CD4-positive, alpha-beta T cell treated with Interleukin-21 for 1 hour (primary cell): ENCODE measurements around the gene LMNA.
"Not testable (repeated sequence)": the region's sequence is repeated elsewhere in the genome, so short reads cannot be mapped to it uniquely, and the experiment has no call there.

Experiments used
- DNase-seq: peaks from one replicate; pipeline ENCODE4 v3.0.0-alpha.2; 2020

LMNA gene

DNA sequence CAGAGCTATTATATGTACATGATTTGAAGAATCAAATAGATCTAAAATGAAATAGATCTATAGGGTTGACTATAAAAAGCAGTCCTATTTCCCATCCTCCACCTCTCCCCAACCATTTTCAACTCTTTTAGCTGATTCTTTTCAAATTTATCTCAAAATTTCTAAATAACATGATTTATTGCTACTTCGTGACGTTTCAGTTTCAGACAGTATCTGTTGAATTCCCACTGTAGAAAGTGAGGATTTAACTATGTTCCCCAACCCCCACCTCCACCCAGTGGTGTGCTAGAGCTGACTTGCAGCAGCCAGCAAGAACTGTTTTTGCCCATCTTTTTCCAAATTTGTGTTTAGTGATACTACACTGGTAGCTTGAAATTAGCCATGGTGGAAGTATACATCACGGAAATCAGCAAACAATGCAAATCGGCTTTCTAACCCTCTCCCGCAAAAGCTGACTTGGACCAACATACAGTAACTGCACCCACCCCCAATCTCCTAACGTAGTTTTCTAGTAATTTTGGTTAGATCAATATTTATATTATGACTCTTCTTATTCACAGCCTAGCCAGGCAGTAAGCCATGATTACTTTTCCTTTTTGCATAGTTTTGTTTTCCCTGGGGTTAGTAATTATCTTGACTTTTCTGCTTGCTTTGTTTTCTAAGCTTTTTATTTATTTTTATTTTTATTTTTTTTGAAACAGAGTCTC lies 49.8 kb downstream of the LMNA start:
- no peak for DNase-seq

DNA sequence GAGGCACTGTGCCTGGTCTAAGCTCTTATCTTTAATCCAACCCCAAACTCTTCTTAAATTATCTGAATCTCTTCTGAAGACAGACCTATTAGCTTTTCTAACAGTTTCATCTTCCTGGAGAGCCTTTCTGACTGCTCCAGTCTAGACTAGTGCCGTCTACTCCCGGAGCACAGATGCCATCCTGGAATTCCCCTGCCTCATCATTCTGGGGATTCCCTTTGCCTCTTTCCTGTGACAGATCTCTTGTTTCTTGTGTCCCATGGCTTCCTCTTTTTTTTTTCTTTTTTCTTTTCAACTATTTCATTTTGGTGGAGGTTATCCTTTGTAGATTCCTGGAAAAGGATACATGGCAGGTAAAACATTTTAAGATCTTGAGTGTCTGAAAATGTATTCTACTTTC lies 50.6 kb downstream of the LMNA start:
- DNase-seq: peak; percentile 21

DNA sequence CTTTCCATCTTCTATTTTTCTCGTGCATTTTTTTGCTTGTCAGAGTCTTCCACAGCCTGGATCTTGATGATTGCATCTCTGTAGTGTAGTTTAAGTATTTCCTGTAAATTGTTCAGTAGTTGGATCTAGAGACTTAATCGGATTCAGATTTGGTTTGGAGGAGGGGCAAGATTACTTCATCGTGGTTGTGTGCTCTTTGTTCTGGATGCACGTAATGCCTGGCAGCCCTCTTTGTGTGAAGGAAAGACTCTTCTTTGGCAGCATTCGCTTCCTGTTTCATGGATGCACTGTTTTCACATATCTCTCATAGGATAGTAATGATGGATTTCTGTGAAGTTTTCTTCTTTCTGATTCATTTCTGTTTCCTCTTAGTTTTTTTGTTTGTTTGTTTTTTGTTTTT lies 53.0 kb downstream of the LMNA start:
- no peak for DNase-seq

DNA sequence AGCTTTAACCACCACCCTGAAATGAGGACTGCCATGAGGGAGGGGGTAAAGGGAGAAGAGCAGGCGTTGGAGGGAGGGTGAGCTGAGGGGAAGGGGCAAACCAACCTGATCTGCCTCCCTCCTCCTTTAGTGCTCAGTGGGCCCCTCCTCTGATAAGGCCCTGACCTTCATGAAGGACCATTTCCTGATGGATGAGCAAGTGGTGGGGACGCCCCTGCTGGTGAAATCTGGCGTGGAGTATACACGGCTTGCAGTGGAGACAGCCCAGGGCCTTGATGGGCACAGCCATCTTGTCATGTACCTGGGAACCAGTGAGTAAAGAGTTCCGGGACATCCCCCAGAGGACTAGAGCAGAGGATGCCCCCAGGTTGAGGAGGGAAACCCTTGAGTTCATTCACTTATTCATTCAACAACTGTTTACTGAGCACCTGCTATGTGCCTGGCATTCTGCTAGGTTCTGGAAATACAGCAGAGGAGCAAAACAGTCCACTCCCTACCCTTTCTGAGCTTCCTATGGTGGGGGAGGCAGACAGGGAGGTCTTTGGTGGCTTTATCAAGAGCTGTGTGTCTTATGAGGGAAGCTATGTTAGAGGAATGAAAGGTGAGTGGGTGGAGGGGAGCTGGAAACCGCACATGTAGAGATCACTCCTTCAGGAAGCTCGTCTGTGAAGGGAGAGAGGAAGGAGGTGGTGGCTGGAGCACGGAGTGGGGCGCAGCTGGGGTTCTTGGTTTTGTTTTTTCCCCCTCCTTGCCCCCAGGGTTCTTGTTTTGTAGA lies 58.4 kb downstream of the LMNA start:
- no peak for DNase-seq

DNA sequence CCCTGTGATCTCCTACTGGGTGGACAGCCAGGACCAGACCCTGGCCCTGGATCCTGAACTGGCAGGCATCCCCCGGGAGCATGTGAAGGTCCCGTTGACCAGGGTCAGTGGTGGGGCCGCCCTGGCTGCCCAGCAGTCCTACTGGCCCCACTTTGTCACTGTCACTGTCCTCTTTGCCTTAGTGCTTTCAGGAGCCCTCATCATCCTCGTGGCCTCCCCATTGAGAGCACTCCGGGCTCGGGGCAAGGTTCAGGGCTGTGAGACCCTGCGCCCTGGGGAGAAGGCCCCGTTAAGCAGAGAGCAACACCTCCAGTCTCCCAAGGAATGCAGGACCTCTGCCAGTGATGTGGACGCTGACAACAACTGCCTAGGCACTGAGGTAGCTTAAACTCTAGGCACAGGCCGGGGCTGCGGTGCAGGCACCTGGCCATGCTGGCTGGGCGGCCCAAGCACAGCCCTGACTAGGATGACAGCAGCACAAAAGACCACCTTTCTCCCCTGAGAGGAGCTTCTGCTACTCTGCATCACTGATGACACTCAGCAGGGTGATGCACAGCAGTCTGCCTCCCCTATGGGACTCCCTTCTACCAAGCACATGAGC lies 62.2 kb downstream of the LMNA start:
- DNase-seq: no peak

DNA sequence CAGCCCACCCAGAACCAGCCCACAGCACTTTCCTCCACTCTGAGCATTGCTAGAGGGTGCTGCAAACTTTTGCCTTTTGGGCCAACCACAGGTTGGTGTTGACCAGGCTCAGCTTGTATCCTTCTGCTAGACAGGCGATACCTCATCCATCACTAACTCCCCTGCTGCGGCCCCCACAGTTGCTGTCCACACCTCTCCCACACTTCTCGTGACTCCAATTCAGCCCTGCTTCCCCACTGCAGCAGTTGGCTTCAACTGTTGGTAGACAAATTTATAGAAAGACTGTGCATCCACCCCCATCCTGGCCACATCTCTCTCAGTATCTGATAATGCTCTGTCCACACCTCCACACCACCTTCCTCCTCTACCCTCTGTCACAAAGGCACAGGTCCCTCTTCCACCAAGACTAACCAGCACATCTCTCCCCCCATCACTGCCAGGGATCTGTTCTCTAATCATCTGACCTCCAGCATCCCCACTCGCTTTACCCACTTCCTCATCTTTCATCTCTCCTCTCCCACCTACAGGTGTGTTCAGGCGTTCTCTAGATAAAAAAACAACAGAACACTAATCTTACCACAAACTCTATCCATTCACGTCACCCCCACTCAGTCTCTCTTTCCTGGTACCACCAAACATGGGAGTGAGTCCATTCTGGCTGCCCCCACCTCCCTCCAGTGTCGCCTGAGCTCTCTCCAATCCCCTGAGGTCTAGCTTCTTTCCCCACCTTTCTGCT lies 63.6 kb downstream of the LMNA start:
- no peak for DNase-seq

DNA sequence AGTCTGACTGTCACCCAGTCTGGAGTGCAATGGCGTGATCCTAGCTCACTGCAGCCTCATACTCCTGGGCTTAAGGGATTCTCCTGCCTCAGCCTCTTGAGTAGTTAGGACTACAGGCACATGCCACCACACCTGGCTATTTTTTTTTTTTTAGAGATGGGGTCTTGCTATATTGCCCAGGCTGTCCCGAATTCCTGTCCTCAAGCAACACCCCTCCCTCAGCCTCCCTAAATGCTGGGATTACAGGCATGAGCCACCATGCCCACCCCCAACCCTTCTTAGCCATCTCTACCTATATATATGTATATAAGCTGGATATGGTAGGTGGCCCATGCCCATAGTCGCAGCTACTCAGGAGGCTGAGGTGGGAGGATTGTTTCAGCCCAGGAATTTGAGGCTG lies 66.0 kb downstream of the LMNA start:
- no peak for DNase-seq

DNA sequence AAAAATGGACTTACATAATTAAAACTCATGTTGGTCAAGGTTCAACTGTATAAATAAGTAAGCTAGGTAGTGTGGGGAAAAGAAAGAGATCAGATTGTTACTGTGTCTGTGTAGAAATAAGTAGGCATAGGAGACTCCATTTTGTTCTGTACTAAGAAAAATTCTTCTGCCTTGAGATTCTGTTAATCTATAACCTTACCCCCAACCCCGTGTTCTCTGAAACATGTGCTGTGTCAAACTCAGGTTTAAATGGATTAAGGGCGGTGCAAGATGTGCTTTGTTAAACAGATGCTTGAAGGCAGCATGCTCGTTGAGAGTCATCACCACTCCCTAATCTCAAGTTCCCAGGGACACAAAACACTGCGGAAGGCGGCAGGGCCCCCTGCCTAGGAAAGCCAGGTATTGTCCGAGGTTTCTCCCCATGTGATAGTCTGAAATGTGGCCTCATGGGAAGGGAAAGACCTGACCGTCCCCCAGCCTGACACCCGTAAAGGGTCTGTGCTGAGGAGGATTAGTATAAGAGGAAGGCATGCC lies 66.9 kb downstream of the LMNA start:
- not testable (repeated sequence) for DNase-seq

DNA sequence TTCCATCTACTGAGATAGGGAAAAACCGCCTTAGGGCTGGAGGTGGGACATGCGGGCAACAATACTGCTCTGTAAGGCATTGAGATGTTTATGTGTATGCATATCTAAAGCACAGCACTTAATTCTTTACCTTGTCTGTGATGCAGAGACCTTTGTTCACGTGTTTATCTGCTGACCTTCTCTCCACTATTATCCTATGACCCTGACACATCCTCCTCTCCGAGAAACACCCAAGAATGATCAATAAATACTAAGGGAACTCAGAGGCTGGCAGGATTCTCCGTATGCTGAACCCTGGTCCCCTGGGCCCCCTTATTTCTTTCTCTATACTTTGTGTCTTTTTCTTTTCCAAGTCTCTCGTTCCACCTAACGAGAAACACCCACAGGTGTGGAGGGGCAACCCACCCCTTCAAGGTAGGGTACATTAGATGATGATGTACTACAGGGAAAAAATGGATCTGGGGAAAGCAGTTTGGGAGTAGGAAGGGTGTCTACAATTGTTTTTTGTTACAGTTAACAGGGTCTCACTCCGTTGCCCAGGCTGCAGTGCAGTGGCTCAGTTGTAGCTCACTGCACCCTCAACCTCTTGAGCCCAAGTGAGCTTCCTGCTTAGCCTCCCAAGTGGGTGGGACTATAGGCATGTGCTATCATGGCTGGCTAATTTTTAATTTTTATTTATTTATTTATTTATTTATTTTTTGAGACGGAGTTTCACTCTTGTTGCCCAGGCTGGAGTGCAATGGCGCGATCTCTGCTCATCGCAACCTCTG lies 67.7 kb downstream of the LMNA start:
- not testable (repeated sequence) for DNase-seq

DNA sequence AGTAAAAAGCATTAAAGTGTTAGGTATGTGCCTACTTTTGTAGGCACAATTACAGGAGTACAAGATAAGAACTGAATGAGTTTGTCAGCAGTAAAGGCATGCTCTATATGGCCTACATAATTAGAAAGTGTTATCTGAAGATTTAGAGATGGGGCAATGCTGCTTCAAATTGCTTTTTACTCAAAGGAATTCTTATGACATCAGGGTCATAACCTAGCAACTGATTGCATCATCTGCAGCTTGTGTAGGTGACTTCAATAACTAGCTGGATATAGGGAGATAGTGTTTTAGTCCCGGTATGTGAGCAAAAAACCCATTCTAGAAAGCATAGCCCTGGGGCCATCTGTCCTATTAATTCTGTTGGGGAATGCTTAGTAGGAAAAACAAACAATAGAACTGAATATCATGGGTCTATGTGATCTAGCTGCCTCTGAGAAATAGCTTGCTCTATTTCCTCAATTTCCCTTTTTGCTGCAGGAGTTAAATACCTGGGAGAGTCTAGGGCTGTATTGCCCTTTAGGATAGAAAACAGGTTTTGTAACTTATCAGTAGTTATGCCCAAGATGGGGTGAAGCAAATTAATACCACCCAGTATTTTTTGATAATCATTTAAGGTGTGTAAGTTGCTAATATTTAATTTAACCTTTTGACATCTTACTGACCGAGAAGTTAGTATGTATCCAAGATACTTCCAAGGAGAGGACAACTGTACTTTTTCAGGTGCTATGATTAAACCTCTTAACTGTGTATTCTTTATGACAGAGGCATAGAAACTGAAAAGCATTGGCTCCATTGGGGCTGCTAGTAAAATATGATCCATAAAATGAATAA lies 72.1 kb downstream of the LMNA start:
- DNase-seq: not testable (repeated sequence)
